DND-41 (cell line): ENCODE results near the gene FBXO38.

Source experiments
- CTCF ChIP-seq: IDR thresholded peaks from 2 replicates; pipeline ENCODE4 v1.5.1; 2012; ENCODE audit warnings: borderline replicate concordance, low read length, moderate library complexity, mild to moderate bottlenecking; ENCODE audit not compliant: poor library complexity, severe bottlenecking; ENCODE audit errors: extremely low read depth
- EZH2 ChIP-seq: IDR thresholded peaks from 3 replicates; pipeline ENCODE4 v1.6.1; 2012; ENCODE audit warnings: borderline replicate concordance, low read depth, mild to moderate bottlenecking, moderate library complexity, low read length, inconsistent platforms; ENCODE audit not compliant: severe bottlenecking

DNA sequence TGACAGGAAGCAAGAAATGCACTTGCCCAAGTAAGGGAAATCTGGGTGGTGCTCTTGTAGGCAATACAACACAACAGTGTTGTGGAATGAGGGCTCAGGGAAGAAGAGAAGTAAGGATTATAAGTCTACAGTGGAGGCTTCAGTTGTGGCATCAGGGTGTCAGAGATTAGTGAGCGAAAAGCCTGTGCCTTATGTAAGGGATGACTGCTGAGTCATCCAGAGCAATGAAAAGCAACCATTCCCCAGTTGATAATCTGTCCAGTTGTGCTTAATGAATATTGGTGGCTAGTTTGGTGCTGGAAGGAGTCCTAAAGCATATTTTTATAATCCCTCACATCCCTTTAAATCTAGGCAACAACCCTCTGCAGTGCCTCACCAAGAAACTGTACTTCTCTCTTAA lies 42.0 kb downstream of the FBXO38 start:
- TF ChIP-seq CTCF (no peak), EZH2 (no peak)
